HG02938 (cell line): ENCODE results near the gene UBAC2.

Experiments
- ATAC-seq: cut with Tn5 transposase; IDR thresholded peaks from one replicate; pipeline ENCODE4 v1.9.1; 2021; ENCODE audit warnings: mild to moderate bottlenecking, moderate library complexity; ENCODE audit not compliant: unreplicated experiment

UBAC2 gene

DNA sequence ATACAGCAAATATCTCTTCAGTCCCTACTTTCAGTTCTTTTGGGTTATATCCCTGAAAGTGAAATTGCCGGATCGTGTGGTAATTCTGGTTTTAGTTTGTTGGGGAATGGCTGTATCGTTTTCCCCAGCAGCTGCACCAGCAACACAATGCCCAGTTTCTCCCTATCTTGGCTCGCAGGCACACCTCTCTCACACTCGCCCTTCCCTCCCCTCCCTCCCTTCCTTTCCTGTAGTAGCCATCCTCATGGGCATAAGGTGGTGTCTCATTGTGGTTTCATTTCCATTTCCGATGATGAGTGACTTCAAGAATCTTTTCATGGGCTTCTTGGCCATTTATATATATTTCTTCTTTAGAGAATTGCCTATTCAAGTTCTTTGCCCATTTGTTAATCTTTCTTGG is 66.2 kb downstream of the UBAC2 start:
- no peak for ATAC-seq

DNA sequence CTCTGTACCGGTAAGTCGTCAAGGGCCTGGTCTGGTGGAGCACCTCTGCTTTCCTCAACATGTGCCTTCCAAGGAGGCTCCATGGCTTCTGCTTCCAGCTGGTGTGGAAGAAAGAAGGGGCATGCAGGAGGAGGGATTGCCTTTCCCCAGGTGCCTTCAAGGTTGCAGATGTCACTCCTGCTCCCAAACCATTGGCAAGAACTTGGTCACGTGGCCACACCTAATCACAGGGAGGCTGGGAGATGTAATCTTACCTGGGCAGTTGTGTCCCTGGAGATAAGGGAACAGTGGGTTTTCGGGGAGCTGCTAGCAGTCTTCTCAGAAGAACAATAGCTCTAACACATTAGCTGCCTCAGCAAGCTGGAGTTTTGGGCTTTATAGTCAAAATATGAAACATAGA is 67.3 kb downstream of the UBAC2 start:
- no peak for ATAC-seq

DNA sequence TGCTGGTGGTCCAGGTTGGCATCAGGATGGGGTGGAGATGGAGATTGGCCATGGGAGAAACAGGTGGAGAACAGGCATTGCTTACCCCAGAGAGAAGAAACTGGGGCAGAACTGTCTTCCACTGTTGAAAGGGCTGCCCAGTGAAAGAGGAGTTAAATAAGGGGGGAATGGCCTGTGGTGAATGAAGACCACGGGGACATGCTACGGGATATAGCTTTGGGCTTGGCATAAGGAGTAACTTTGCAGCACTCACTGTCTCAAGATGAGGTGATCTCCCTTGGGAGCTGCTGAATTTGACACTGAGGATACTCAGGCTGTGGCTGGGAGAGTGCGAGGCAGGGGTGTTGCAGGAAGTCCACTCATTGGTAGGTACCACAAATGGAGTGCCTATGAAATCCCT is 68.2 kb downstream of the UBAC2 start:
- no peak for ATAC-seq

DNA sequence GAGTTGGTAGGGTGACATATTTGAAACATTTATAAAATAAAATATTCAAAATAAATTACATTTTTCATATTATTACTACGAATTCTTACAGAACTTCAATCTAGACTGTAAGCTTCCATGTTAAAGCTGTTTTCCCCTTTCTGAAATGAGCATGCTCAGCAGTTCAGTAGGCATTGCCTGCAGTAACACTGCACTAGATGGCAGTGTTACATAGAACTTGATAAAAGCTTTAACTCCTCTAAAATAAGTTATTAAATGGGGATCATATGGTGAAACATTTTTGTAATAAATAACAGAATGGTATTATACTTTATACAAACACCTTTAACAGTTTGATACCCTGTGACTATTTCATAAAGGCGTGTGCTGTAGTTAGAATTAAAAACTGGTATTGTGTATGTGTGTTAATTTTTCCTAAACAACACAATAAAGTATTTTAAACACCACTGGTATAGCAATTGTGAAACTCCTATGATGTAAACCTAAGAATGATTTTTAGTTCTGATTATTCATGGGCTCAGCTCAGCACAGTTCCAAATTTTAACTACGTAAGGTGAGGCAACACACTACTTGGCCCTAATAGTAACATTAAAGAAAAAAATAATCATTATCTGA is 69.1 kb downstream of the UBAC2 start:
- peak; percentile 70 for ATAC-seq

DNA sequence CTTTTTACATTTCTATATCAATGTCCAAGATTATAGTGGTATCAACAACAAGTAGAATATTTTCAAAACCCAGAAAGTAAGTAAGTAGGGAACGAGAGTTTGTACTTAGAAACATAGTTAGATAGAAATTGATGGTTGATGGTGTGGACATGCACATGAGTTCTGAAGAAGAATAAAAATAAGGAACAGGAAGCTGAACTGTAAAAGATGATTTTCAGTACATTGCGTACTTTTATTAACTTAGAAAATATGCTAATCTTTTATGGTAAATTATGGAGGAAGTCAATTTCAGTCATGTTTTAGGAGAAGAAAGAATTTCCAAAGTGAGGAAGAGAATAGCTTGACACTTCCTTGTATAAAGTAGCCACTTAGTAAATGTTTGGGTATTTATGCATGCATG is 69.9 kb downstream of the UBAC2 start:
- no peak for ATAC-seq

DNA sequence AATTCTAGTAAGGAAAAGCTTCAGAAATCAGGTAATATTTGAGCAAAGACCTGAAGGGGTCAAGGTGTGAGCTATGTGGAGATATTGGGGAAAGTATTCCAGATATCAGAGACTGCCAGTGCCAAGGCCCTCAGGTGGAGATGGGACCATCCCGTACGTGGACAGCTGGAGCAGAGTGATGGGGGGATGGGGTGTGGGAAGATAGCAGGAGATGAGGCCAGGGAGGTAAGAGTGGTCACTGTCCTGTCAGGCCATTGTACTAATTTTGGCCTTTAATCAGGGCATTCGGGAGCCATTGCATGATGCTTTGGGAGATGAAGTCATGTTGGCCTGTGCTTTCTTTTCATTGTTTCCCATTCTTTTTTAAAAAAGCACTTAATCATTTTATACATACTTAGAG is 70.6 kb downstream of the UBAC2 start:
- no peak for ATAC-seq

DNA sequence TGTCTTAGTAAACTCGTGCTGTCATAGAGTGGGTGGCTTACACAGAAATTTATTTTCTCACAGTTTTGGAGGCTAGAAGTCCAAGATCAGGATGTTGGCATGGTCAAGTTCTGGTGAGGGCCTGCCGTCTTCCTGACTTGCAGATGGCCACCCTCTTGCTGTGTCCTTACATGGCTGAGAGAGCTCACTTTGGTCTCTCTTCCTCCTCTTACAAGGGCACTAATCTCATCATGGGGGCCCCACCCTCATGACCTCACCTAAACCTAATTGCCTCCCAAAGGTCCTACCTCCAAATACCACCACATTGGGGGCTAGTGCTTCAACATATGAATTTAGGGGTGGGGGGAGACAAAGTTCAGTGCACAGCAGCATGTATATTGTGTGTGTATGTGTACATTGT is 71.8 kb downstream of the UBAC2 start:
- no peak for ATAC-seq

DNA sequence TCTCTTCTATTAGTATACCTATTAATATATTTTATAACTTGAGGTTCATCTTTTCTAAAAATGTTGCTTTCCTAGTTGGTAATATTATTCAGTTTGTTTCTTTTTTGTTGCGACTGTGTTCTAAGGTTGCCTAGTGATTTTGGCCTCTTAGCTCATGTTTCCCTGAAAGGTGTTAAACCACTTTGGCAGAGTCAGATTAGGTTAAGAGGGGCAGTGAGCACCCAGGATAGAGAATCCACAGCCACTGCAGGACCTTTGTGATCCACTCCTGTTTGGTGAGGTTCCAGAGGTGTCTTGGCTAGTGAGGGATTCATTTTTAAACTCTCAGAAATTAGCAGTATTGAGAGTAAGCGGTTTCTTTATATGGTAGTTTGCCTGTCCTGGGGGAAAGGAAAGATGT is 72.5 kb downstream of the UBAC2 start:
- ATAC-seq, result no peak

DNA sequence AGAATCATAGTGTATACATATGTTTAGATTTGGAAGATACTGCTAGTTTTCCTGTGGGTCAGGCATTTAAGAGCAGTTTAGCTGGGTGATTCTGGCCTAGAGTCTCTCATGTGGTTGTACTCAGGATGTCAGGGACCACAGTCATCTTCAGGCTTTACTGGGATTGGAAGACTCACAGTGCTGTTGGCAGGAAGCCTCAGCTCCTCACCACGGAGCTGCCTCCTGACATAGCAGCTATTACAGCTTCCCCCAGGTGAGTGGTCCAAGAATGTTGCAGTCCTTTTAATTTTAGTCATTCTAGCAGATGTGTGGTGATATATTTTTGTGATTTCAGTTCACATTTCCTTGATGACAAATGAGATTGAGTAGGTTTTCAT is 74.4 kb downstream of the UBAC2 start:
- ATAC-seq, result no peak

DNA sequence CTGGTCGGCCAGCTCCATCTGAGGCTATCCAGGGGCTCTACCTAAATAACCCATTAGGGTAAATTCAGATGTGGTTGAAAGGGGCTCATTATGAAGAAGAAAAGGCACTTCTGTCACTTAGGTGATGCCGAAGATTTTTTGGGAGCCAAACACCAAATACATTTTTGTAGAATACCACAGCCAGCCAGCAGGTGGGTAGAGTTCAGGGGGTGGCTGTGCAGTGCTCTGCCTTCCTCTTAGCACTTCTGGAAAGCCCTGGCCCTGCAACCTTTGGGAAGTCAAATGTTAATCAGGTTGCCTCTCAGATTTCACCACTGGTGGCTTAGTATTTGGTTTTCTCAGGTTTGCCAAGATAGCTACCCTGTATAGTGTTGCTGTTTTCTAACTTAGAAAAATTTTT is 76.1 kb downstream of the UBAC2 start:
- no peak for ATAC-seq

DNA sequence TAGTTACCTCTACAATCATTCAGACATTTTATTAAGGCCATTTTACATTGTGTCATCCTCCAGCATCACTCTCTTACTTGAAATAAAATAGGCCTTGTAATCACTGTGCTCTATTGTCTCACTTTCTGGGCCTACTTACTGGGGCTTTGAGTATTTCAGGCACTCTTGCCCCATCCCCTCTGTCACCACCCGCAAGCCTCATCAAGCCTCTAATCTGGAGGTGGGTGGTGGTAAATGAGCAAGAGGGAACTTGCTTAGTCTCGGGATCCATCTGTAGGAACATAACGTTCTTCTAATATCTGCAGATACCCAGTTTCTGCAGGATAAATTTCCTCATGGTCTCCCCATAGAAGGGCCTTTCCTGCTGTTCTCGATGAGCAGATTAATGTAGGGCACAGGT is 77.0 kb downstream of the UBAC2 start:
- ATAC-seq, result no peak

DNA sequence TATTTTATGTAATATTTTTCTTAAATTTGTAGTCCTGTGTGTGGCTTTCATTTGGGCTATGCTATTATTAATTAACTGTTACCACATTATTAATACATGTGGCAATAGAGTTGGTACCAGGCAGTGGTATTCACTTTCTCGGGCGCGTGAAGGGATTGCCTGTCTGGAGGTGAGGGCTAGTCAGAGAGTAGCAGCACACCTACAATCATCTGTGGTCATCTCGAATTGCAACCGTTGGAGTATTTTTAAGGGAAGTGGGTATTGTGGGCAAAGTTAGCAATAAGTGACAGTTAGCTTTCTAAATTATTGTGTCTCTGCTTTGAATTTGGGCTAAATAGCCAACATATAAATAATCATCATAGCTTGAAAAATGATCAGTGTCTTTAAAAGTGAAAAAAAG is 77.5 kb downstream of the UBAC2 start:
- no peak for ATAC-seq

DNA sequence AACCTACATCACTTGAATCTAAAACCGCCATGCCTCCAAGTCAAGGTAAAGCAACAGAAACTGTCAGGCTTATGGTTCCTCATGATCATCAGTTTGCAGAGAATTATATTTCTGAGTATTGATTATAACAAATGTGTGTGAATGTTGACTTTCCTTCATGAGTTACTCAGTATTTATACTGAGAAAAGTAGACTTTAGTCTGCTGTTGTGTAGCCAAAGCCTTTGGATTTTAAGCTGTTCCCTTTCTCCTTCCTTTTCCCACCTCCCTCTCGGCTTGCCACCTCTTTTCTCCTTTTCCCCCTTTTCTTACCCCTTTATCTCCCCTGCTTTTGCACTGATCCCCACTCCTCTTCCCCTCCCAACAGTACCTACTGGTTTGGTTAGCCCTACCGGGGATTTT is 78.2 kb downstream of the UBAC2 start:
- no peak for ATAC-seq

DNA sequence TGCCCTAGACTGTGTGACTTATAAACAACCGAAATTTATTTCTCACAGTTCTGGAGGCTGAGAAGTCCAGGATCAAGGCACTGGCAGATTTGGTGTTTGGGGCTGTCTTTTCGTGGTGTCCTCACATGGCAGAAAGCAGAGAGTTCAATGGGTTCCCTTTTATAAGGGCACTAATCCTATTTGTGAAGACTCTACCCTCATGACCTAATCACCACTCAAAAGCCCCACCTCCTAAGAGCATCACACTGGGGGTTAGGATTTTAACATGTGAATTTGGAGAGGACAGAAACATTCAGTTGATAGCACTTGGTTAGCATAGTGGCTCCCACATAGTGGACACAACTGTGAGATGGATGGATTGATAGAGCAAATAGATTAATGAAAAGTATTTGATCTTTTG is 79.0 kb downstream of the UBAC2 start:
- no peak for ATAC-seq

DNA sequence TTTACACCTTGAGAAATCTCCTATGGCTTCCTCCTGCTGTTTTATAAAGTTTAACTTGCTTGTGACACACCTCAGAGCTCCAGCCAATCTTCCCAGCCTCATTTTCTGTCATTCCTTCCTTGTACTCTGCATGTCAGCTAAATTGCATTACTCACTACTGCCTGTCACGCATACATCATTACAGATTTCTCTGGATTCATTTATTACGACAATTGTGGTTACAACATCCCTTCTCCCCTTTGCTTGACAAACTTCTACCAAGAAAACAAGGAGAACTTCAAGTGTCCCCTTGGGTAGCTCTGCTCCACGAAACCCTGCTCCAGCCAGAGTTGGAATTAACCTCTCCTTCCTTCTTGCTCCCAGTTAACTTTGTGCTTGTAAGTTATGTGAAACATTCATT is 79.5 kb downstream of the UBAC2 start:
- ATAC-seq, result no peak

DNA sequence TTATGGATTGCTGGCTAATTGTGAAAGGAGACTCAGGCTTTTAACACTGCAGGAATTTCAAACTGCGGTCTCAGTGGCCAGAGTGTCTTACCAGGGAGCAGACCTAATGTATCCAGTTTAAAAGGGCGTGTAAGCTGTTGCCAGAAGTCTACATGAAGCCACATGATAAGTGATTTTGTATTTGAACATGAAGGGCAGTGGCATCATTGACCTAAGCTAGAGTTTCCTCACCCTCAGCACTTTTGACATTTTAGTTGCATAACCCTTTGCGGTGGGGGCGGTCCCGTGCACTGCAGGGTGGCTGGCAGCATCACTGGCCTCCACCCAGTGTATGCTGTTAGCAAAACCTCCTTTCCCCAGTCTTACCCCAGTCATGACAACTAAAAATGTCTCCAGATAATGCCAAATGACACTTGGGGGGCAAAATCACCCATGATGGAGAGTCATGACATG is 81.2 kb downstream of the UBAC2 start:
- peak; percentile 54 for ATAC-seq

DNA sequence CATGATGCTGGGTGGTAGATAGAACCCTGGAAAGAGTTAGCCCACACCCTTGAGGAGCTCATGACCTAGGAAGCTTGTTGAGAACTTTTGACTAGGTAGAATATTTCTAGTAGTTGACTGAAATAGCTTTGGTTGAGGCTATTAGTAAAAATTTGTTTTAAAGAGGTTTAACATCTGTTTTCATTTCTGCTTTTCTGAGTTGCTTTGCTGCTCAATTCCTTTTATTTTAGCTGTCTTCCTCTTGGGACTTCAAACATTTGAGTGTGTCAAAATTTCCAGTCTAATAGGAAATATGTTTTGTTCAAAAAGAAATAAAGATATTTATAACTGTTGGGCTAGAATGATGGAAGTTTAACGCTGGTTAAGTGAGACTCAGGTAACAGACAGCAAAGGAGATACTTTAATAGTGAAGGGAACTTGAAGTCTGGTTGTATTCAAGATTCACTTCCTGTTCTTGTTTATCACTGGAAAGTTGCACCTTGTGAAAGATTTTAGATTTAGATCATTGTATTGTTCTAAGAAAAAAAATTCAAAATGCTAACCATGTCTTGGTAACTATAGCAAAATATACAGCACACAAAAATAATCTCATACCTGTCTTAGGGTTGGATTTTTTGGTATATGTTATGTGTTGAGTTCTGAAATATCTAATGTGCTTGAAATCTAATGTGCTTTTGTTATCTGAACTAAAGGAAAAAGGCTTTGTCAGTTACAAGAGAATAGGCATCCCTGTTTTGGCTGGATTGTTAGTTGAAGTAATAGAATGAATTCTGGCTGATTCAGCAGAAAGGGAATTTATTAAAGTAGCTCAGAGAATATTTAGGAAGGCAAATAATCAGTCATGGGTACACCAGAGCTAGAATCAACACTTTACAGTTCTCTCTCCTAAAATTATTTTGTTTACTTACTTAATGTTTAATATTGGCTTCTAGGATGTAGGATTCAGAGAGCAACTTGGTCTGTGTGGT is 81.9 kb downstream of the UBAC2 start:
- ATAC-seq, result peak; percentile 54

DNA sequence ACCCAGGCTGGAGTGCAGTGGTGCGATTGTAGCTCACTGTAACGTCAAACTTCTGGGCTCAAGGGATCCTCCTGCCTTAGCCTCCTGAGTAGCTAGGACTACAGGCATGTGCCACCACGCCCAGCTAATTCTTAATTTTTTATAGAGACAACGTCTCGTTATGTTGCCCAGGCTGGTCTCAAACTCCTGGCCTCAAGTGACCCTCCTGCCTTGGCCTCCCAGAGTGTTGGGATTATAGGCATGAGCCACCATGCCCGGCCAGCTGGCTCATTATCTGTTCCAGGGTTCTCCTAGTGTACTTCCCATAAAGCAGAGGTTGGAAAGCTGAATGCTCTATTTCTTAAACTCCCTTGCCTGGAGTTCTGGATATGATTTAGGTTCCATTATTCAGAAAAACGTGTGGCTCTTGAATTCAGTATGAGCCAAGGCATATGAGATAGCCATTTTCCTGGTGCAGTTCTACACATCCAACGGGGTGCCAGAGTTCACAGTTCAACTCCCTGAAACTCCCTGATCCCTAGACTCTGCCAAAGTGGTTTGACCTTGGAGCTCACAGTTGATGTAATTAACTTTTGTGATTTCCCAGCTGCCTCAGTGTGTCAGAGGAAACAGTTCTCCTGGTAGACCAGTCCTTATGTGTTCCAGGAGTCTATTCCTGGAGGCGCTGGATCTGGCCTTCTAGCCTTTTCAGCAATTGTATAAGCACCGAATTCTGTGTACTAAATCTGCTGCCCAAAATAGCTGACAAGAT is 85.0 kb downstream of the UBAC2 start:
- ATAC-seq, result no peak

DNA sequence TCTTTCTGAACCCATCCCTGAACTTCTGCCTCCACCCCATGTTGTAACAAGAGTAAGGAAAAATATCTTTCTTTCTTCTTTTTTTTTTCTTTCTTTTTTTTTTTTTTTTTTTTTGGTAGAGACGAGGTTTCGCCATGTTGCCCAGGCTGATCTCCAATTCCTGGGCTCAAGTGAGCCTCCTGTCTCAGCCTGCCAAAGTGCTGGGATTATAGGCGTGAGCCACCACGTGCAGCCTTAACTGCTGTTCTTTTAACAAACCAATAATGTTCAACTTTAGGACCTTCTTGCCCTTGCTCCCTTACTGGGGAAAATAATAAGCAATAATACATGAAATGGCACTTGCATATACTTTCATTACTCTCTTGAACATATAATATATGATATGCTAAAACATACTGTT is 86.9 kb downstream of the UBAC2 start:
- ATAC-seq, result no peak

DNA sequence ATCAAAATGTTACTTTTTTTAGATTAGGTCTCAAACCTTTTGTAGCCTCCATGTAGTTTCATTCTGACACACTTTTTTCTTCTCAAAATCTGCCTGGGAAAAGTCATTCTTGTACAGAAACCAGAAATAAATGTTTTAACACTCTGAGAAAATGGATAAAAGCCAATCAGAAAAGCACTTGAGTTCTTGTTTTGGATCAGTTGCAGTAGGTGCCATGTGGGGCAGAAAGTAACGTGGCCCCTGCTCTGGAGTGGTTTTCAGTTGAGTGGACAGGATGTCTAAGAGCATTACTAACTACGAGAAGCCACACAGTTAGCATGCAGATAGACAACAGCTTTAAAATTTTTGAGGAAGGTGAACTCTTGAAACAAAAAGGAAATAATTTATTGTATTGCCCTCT is 87.4 kb downstream of the UBAC2 start:
- ATAC-seq, result peak; percentile 89

DNA sequence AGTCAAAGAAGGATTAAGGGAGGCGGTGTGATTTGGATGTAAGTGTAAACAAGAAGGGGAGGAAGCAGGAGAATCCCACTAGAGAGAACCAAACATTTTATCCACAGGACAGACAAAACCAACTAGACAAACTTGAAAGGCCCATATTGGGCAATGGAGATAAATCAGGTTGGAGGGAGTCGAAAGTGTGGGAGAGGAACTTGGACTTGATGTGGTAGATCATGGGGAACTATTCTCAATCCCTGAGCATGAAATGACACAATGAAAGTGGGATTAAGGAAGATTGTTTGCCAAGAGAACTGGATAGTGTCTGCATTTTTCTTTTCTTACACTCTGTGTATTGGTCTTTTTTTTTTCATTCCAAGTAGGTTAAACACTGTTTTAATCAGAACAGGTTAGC is 88.6 kb downstream of the UBAC2 start:
- ATAC-seq, result no peak
